Left colon (tissue), 2 donors: ENCODE data around the gene PRPF40B. TPM values are rescaled to one million over a fixed set of nuclear protein-coding genes. Genes with fewer than 3 reads are reported as not detected.
"Not testable (repeated sequence)": the region's sequence is repeated elsewhere in the genome, so short reads cannot be mapped to it uniquely, and the experiment has no call there.

Experiments
- ATAC-seq: fragments of 200-7000 bp; cut with Tn5 transposase; one replicate; pipeline ENCODE4 v1.9.1; 2020; ENCODE audit warnings: mild to moderate bottlenecking, moderate library complexity
- DNase-seq, 2 donors: peaks; one replicate each; pipeline ENCODE4 v3.0.0-alpha.2; 2020
- intact Hi-C, 2 donors: fragments of 100-400 bp; cut with DNase I in 1 of 2; cut with micrococcal nuclease in 1 of 2; formaldehyde crosslinking; loops; one replicate each; pipeline versions ENCODE4 v1.11.2 to v1.14.0; 2022; cut with DNase I, micrococcal nuclease
- total RNA-seq, 2 donors: library from RNA; stranded (reverse); fragmentation: NEBNext Ultra II Directional; extraction: Animal tissue kit (Norgen Biotek cat#: 25700); gene quantifications; one replicate each; pipeline ENCODE4 v1.2.1, GENCODE V29; 2021
- donor health status: DM: no; HTN: no; CAD: no.
- donor health status: DM: yes; HTN: yes; CAD: no.

PRPF40B gene
- total RNA-seq, 2 donors from 2014 or later = 12.6 to 13.6 TPM

DNA sequence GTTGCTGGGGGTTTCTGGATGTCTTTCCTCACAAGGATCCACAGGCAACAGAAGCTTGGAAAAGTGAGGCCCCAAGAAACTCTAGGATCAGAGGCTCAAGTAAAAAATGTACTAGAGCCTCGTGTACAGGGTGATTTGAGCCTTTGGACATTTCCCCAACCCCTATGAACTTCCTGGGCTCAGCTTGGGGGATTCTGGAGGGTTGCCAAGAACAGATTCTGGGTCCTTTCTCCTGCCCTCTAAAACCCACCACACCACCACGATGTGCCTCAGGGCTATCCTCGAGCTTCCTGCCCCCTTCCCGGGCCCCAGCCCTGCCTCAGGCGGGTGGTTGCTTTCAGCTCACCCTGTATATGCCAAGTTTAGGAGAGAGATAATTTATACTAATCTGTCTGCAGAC lies 18.5 kb upstream of the PRPF40B start:
- no peak for ATAC-seq
- DNase-seq = no peak
- intact Hi-C loops = no loop called here

- ATAC-seq, intact Hi-C loops, DNase-seq: not testable (repeated sequence)
Measured at GRCh38 chr12:49605539-49605938, 17.8 kb upstream of the PRPF40B start, which contains the start of gene FAM186B. TSS of gene FAM186B (minus strand) at chr12:49605639. CDS start at chr12:49605477, 162 bp downstream.

GRCh38 chr12:49609059-49609874 lies 14.1 kb upstream of the PRPF40B start:
- ATAC-seq = no peak
- intact Hi-C loops = no loop called here
- no peak for DNase-seq

DNA sequence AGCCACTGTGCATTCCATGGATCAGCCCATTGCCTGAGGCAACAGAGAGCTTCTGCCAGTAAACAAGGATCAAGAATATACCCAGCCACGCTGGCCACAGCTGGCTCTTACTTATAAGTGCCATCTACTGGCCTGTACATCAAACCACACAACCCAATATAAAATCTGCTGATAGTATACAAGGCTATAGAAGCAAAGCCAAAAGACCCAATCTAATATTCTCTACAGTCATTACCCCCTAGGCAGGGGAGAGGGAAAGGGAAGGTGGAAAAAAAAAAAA lies 13.5 kb upstream of the PRPF40B start:
- ATAC-seq = no peak

DNA sequence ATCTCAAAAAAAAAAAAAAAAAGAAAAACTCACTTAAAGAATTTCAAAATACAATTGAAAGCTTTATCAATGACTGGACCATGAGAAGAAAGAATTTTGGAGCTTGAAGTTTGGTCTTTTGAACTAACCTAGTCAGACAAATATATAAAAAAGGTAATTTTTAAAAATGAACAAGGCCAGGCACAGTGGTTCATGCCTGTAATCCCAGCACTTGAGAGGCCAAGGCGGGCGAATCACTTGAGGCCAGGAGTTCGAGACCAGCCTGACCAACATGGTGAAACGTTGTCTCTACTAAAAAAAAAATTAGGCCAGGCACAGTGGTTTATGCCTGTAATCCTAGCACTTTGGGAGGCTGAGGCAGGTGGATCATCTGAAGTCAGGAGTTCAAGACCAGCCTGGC lies 12.6 kb upstream of the PRPF40B start:
- intact Hi-C loops, DNase-seq, ATAC-seq: not testable (repeated sequence)

More for the DNA sequence above, 13.5 kb upstream of the PRPF40B start:
- DNase-seq = no peak
- intact Hi-C loops = no loop called here

GRCh38 chr12:49612210-49612609 lies 11.2 kb upstream of the PRPF40B start:
- intact Hi-C loops = no loop called here
- ATAC-seq = no peak

DNA sequence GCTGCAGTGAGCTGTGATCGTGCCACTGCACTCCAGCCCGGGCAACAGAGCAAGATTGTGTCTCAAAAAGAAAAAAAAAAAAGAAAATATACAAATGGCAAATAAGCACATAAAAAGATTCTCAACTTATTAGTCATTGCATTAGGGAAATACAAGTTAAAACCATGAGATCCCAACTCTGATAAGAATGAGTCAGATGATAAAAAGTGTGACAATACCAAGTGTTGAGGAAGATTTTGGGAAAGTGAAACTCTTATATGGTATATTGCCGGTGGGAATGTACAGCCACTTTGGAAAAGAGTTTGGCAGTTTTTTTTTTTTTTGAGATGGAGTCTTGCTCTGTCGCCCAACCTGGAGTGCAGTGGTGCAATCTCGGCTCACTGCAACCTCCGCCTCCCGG lies 7.6 kb upstream of the PRPF40B start:
- no peak for DNase-seq
- intact Hi-C loops = no loop called here
- no peak for ATAC-seq

More at GRCh38 chr12:49612210-49612609, 11.2 kb upstream of the PRPF40B start:
- DNase-seq = no peak

GRCh38 chr12:49616533-49617219 lies 6.7 kb upstream of the PRPF40B start:
- no peak for ATAC-seq
- intact Hi-C loops = no loop called here
- DNase-seq = no peak

GRCh38 chr12:49618576-49618975 lies 4.8 kb upstream of the PRPF40B start:
- ATAC-seq (no peak), DNase-seq (no peak)
- intact Hi-C loops = no loop called here

- no peak for DNase-seq
- intact Hi-C loops = no loop called here
- no peak for ATAC-seq
Measured at GRCh38 chr12:49619286-49619685, 4.1 kb upstream of the PRPF40B start.

- ATAC-seq (peak; percentile 19), DNase-seq (peak in 1 of 2 donors; percentile 26)
- intact Hi-C loops = no loop called here
Measured at GRCh38 chr12:49621651-49622500, 1.5 kb upstream of the PRPF40B start.

DNA sequence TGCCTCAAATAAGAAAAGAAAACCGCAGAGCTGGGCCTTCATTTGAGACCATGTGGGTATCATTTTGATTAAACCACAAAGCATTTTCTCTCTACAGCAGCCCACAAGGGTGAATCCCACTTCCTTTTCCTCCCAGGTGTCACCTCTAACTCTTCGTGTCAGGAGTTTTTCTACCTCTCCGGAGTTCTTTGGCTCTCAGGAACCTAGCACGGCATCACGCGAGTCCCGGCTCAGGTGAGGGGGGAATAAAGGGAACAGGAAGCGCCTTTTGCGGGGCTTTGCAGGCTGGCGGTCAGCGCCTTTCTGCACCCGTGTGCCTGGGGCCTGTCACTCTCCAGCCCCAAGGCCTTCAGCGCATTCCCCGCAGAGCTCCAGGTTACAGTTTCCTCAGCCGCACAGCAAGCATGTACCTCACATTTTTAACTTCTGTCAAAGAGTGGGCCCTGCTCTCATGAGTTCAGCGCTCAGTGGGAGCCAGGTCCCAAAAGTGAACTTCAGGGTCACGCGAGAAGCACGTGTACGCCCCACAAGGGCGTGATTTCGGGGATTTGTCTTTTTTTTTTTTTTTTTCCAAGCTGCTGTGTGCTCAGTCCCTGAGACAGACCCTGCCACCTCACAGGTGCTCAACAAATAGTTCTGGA lies 740 bp upstream of the PRPF40B start:
- ATAC-seq = peak; percentile 52
- peak in 1 of 2 donors; percentile 50 for DNase-seq
- intact Hi-C loops = no loop called here

DNA sequence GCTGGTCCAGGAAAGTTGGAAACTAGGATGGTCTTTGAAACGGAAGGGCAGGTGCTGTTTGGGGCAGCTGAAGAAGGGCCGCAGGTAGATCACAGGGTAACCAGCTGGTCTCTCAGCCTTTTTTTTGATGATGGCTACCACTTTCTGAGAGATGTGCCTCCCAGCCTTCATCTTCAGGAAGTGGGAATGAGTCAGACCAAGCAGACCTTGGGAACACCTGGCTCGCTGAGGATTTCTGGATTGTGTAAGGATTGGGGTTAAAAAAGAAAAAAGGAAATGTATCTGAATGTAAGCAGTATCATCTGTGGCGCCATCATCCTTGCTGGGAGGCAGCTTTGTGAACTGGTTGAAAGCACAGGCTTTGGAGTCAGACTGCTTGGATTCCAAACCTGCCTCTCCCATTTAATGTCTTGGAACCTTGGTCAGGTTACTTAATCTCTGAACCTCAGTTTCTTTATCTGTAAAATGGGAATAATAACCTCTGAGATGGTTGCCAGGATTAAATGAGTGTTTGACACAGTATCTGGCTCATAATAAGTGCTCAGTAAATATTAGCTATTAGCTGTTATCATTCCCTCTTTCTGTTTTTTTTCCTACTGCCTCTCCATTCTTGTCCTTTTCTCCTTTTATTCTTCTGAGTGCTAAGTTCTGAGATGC lies 1.7 kb downstream of the PRPF40B start:
- DNase-seq (no peak), ATAC-seq (no peak)
- intact Hi-C loops = no loop called here

GRCh38 chr12:49626169-49626835 lies 2.9 kb downstream of the PRPF40B start:
- intact Hi-C loops = no loop called here
- DNase-seq (no peak), ATAC-seq (no peak)

DNA sequence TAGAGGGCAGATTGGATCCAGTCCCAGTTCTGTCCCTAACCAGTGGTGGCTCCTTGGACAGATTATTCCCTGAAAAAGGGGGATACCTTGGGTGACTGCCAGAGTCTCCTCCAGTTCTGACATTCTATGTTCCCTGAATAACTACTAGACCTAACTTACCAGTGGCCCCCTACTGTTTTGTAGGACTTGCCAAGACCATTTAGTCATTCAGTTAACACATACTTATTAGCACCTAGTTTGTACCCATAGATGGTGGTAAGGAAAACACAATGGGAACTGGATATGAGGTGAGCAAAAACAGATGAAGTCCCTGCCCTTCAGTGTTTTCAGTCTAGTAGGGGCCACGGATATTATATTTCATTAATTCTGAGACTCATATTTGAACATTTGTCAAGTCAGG lies 3.5 kb downstream of the PRPF40B start:
- intact Hi-C loops = no loop called here
- no peak for ATAC-seq
- no peak for DNase-seq

DNA sequence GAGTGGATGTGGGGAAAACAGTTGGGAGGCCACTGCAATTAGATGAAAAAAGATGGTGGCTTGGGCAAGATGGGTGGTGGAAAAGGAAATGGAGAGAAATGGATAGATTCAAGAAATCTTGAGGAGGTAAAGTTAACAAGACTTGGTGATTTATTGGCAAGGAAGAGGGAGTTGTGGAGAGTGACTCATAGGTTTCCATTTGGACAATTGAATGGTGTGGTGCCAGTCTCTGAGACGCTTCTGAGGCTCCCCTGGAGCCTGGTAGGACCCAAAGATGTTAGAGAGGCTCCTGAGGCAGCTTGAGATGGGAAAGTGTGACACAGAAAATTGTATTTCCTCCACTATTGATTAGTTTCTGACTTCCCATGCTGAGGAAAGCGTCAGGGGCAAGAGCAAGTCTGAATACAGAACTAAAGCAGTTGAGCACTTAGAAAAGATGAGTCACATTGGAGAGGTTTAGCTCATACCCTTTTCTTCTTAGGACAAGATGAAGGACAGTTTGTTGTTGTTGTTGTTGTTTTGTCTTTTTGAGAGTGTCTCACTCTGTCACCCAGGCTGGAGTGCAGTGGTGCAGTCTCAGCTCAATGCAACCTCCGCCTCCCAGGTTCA lies 4.5 kb downstream of the PRPF40B start:
- ATAC-seq (no peak), DNase-seq (no peak)
- intact Hi-C loops = no loop called here

DNA sequence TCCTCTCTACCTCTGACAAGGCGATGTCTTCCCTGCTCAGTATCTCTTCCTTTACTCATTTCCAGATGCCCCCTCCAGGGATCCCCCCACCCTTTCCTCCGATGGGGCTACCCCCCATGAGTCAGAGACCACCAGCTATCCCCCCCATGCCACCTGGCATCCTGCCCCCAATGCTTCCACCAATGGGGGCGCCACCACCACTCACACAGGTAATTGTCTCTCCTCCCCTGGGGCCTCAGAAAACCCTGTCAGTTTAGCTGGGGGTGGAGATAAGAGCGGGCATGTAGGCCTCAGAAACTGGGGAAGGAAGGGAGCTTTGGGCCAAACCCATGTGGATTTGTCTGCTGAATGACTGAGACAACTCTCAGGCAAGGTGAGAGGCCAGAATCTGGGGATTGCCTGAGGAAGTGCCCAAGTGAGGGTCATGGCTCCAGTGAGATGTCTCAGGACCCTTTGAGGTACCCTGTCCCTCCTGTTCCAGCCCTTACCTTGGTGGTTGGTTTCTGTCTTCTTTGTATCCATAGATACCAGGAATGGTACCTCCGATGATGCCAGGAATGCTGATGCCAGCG lies 8.1 kb downstream of the PRPF40B start:
- no peak for ATAC-seq

More for the DNA sequence above, 8.1 kb downstream of the PRPF40B start:
- DNase-seq = no peak
- intact Hi-C loops = no loop called here
